HG03378 (cell line): ENCODE data around the gene POU2F3.
"Not testable (repeated sequence)": the region's sequence is repeated elsewhere in the genome, so short reads cannot be mapped to it uniquely, and the experiment has no call there.

Source experiments
- ATAC-seq: cut with Tn5 transposase; IDR thresholded peaks from one replicate; pipeline ENCODE4 v1.9.1; 2021; ENCODE audit warnings: mild to moderate bottlenecking, moderate library complexity; ENCODE audit not compliant: unreplicated experiment

The POU2F3 gene

GRCh38 chr11:120248551-120249278 lies 8.8 kb downstream of the POU2F3 start:
- ATAC-seq, result peak; percentile 76

GRCh38 chr11:120249279-120250262 lies 9.6 kb downstream of the POU2F3 start:
- no peak for ATAC-seq

- ATAC-seq, result not testable (repeated sequence)
Measured at GRCh38 chr11:120253377-120253776, 13.4 kb downstream of the POU2F3 start.

GRCh38 chr11:120254788-120255518 lies 15.0 kb downstream of the POU2F3 start:
- ATAC-seq, result no peak

- ATAC-seq, result no peak
Measured at GRCh38 chr11:120255519-120255866, 15.6 kb downstream of the POU2F3 start.

- no peak for ATAC-seq
Measured at GRCh38 chr11:120256178-120256577, 16.2 kb downstream of the POU2F3 start.

- no peak for ATAC-seq
Measured at GRCh38 chr11:120256779-120257178, 16.8 kb downstream of the POU2F3 start.

- no peak for ATAC-seq
Measured at GRCh38 chr11:120257346-120257745, 17.4 kb downstream of the POU2F3 start.

- ATAC-seq, result no peak
Measured at GRCh38 chr11:120258661-120259060, 18.7 kb downstream of the POU2F3 start.

- ATAC-seq, result no peak
Measured at GRCh38 chr11:120259241-120259640, 19.3 kb downstream of the POU2F3 start.

GRCh38 chr11:120259988-120260565 lies 20.1 kb downstream of the POU2F3 start:
- no peak for ATAC-seq

GRCh38 chr11:120260616-120261015 lies 20.7 kb downstream of the POU2F3 start:
- ATAC-seq, result no peak

- ATAC-seq, result no peak
Measured at GRCh38 chr11:120261321-120261720, 21.4 kb downstream of the POU2F3 start.

- ATAC-seq, result no peak
Measured at GRCh38 chr11:120261931-120262330, 22.0 kb downstream of the POU2F3 start.

- no peak for ATAC-seq
Measured at GRCh38 chr11:120267319-120267718, 27.4 kb downstream of the POU2F3 start.

- no peak for ATAC-seq
Measured at GRCh38 chr11:120268686-120269085, 28.7 kb downstream of the POU2F3 start.

GRCh38 chr11:120270386-120270785 lies 30.4 kb downstream of the POU2F3 start:
- ATAC-seq, result no peak

- no peak for ATAC-seq
Measured at GRCh38 chr11:120271672-120272071, 31.7 kb downstream of the POU2F3 start.

GRCh38 chr11:120272303-120272702 lies 32.4 kb downstream of the POU2F3 start:
- ATAC-seq, result no peak

- ATAC-seq, result no peak
Measured at GRCh38 chr11:120273432-120273831, 33.5 kb downstream of the POU2F3 start.

- not testable (repeated sequence) for ATAC-seq
Measured at GRCh38 chr11:120273956-120274355, 34.0 kb downstream of the POU2F3 start.
